GM12878 (cell line): Measurements from ENCODE around the gene GRIK4.

ENCODE experiments used
- ASH2L ChIP-seq: fragments of 300-600, 200-600 bp; sonication (generic); IDR thresholded peaks from 2 replicates; pipeline ENCODE4 v1.6.1; 2017; ENCODE audit warnings: low read depth, mild to moderate bottlenecking, borderline replicate concordance
- CUX1 ChIP-seq: IDR thresholded peaks from 2 replicates; pipeline ENCODE4 v1.6.1; 2012; ENCODE audit warnings: improper control_type of control experiment, low read depth, low read length; ENCODE audit not compliant: insufficient replicate concordance
- EZH2 ChIP-seq: IDR thresholded peaks from 2 replicates; pipeline ENCODE4 v1.6.1; 2012; ENCODE audit warnings: low read depth, mild to moderate bottlenecking, control low read depth, inconsistent platforms, low read length, borderline replicate concordance; ENCODE audit not compliant: control insufficient read depth
- FOS ChIP-seq: IDR thresholded peaks from 3 replicates; pipeline ENCODE4 v1.6.1; 2011; ENCODE audit warnings: borderline replicate concordance; ENCODE audit not compliant: insufficient read length; ENCODE audit errors: extremely low read depth
- GABPA ChIP-seq: IDR thresholded peaks from 2 replicates; pipeline ENCODE4 v1.6.1; 2014; ENCODE audit warnings: antibody characterized with exemption, low read depth, mild to moderate bottlenecking, inconsistent platforms
- HCFC1 ChIP-seq: fragments of 150-350 bp; IDR thresholded peaks from 2 replicates; pipeline ENCODE4 v1.6.1; 2014; ENCODE audit warnings: low read length
- LARP7 ChIP-seq: fragments of 450-650 bp; IDR thresholded peaks from 2 replicates; pipeline ENCODE4 v1.6.1; 2017; ENCODE audit warnings: mild to moderate bottlenecking
- POLR2A ChIP-seq: IDR thresholded peaks from 2 replicates; pipeline ENCODE4 v1.6.1; 2011; ENCODE audit warnings: low read depth, mild to moderate bottlenecking, low read length
- SMC3 ChIP-seq: IDR thresholded peaks from 2 replicates; pipeline ENCODE4 v1.6.1; 2011; ENCODE audit warnings: low read length, improper control_type of control experiment, borderline replicate concordance
- TBL1XR1 ChIP-seq: IDR thresholded peaks from 2 replicates; pipeline ENCODE4 v1.6.1; 2012; ENCODE audit warnings: low read depth, low read length, improper control_type of control experiment
- WRNIP1 ChIP-seq: IDR thresholded peaks from 2 replicates; pipeline ENCODE4 v1.6.1; 2011; ENCODE audit warnings: low read depth, low read length, improper control_type of control experiment, borderline replicate concordance
- YY1 ChIP-seq: IDR thresholded peaks from 2 replicates; pipeline ENCODE4 v1.6.1; 2011; ENCODE audit warnings: low read depth, mild to moderate bottlenecking, low read length
- TF ChIP-seq, protein P1 (sequence below), 3 experiments: IDR thresholded peaks in 2 of 3; conservative IDR thresholded peaks in 1 of 3; 2 replicates each; pipeline ENCODE4 v1.5.1; 2011; ENCODE audit warnings: low read depth in 3 of 3, low read length in 3 of 3, mild to moderate bottlenecking in 3 of 3, control low read depth in 2 of 3, moderate library complexity in 2 of 3, inconsistent platforms in 1 of 3, mixed read lengths in 1 of 3; ENCODE audit not compliant: control insufficient read depth in 2 of 3, insufficient read depth in 1 of 3; ENCODE audit errors: extremely low read depth in 1 of 3

DNA sequence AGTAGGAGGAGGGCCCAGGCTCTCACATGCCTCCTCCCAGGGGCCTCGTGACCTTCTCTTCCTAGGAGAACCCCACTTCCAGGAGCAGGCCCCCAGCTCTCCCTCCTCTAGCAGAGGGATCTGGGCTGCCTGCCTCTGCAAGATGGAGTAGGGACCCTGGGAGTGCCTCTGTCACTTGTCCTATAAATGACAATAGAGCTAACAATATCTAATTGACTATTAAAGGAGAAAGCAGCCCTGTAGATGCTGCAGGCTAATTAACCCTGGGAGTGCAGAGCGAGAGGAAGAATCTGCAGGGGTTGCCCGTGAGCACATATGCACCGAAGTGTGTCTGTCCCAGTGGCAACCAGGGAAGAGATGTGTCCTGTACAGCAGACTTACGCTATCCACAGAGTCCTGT lies 184.4 kb downstream of the GRIK4 start:
- TF ChIP-seq, protein P1, sequence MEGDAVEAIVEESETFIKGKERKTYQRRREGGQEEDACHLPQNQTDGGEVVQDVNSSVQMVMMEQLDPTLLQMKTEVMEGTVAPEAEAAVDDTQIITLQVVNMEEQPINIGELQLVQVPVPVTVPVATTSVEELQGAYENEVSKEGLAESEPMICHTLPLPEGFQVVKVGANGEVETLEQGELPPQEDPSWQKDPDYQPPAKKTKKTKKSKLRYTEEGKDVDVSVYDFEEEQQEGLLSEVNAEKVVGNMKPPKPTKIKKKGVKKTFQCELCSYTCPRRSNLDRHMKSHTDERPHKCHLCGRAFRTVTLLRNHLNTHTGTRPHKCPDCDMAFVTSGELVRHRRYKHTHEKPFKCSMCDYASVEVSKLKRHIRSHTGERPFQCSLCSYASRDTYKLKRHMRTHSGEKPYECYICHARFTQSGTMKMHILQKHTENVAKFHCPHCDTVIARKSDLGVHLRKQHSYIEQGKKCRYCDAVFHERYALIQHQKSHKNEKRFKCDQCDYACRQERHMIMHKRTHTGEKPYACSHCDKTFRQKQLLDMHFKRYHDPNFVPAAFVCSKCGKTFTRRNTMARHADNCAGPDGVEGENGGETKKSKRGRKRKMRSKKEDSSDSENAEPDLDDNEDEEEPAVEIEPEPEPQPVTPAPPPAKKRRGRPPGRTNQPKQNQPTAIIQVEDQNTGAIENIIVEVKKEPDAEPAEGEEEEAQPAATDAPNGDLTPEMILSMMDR (IDR thresholded peaks at IDR 0.05 in 2 of 3, conservative IDR thresholded peaks at IDR 0.05 in 1 of 3; ENCODE audit: control insufficient read depth in 2 of 3, extremely low read depth in 1 of 3, insufficient read depth in 1 of 3, low read depth in 3 of 3, low read length in 3 of 3) = no peak
- TF ChIP-seq POLR2A (no peak), ASH2L (no peak), EZH2 (no peak), GABPA (no peak), LARP7 (no peak), TBL1XR1 (no peak), FOS (no peak), HCFC1 (no peak), SMC3 (no peak), CUX1 (no peak), WRNIP1 (no peak), YY1 (no peak)
